ENCODE measurements around the gene CDC42SE2.

CDC42SE2 gene

GRCh38 chr5:131280417-131280816 lies 16.6 kb downstream of the CDC42SE2 start:
- no peak for DNase-seq

- no peak for DNase-seq
Observed at GRCh38 chr5:131281133-131281867, 17.4 kb downstream of the CDC42SE2 start.

DNA sequence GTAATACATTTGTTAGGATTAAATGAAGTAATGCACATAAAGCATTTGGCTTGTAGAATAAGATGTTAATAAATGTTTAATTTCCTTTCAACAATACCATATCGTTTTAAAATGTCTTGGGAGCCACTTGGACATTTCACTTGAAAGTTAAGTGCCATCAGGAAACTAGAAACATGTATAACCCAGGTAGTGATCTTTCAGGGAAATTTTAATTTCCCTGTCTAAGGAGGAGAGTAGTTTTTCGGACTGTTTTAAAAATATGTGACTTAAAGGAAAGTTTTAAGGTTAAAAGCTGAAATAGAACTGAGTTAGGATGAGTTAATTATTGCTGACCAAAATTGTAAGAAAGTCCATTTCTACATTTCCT lies 18.0 kb downstream of the CDC42SE2 start:
- no peak for DNase-seq

GRCh38 chr5:131282235-131282634 lies 18.4 kb downstream of the CDC42SE2 start:
- DNase-seq, result no peak

DNA sequence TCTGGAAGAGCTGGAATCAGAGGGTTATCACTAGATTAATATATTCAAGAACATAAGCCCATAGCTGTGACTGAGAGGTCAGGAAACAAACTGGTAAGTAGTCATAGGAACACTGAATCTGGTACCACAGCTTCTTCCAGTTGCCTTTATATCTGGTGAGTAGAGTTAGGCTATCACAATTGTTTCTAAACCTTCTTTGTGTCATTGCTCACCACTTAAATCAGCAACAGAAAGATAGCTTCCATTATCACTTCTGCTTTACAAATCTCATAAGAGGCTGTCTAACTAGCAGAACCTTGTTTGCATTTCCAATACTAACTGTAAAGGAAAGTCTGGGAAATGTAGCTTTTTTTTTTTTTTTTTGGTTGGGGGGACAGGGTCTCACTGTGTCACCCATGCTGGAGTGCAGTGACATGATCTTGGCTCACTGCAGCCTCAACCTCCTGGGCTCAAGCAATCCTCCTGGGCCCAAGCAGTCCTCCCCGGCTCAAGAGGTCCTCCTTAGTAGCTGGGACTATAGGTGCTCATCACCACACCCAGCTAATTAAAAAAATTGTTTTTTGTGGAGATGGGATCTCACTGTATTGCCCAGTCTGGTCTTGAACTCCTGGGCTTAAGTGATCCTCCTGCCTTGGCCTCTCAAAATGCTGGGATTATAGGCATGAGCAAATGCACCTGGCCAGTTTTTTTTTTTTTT lies 22.0 kb downstream of the CDC42SE2 start:
- no peak for DNase-seq

- no peak for DNase-seq
Observed at GRCh38 chr5:131286400-131286715, 22.5 kb downstream of the CDC42SE2 start.

DNA sequence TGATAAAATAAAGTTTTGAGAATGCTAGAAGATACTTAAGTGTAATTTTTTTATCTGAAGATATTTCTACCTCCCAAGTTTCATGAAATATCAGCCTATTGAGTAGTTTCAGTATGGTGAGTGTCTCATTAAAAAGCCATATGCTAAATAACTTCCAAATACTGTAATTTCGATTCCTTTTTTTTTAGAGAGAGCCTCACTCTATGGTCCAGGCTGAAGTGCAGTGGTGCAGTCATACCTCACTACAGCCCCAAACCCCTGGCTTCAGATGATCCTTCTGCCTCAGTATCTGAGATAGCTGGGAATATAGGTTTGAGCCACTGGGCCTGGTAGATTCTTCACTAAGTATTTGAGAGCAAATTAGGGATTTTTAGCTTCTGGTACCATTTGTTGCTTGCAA lies 24.5 kb downstream of the CDC42SE2 start:
- DNase-seq, result no peak

- DNase-seq, result no peak
Observed at GRCh38 chr5:131289738-131290137, 25.9 kb downstream of the CDC42SE2 start.

DNA sequence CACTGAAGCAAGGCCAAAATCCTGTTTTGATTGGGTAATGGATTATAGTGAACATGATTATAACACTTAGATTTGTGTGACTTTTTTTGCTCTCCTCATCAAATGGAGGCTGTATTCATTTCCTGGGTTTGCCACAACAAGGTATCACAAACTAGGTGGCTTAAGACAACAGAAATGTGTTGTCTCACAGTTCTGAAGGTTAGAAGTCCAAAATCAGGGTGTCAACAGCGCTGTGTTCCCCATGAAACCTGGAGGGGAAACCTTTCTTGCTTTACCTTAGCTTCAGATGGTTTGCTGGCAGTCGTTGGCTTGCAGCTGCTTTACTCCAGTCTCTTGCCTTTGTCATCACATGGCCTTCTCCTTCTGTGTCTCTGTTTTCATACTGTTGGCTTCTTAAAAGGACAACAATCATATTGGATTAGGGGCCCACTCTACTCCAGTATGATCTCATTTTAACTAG lies 32.4 kb downstream of the CDC42SE2 start:
- DNase-seq, result no peak

- no peak for DNase-seq
Observed at GRCh38 chr5:131297886-131298285, 34.0 kb downstream of the CDC42SE2 start.

GRCh38 chr5:131299465-131299864 lies 35.6 kb downstream of the CDC42SE2 start:
- no peak for DNase-seq

GRCh38 chr5:131302506-131302905 lies 38.7 kb downstream of the CDC42SE2 start:
- DNase-seq, result no peak

DNA sequence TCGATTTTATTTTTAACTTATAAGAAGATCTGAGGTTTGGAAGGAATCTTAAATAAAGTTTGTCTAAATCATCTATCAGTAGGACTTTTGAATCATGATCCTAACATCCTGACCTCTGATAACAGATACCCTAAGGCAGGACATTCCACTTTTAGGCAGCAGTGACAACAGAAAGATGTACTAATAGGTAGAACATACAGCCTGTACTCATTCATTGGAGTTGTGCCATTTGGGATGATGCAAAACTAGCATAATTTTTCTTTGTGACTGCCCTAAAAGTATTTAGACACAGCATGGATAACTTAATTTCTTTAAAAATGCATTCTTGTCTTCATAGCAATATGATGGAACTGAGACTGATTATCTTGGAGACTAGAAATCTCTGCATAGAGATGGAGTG lies 39.7 kb downstream of the CDC42SE2 start:
- DNase-seq, result no peak

DNA sequence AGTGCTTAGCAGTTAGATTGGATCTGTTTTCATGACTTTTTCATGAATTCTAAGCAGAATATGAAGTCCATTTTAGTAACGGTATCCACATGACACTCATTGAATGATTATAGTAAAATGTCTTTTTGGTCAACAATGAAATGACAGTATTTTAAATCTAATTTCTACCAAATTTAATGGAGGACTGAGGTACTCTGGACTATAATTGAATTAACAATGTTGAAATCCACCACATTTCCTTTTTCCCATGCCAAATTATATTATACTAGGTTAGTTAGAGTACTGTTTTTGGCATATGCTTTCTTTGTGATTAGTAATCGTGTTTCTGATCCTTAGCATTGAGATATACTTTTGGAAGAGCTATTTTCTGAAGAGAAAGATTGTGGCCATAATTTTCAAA lies 40.6 kb downstream of the CDC42SE2 start:
- no peak for DNase-seq

- DNase-seq, result no peak
Observed at GRCh38 chr5:131305138-131305689, 41.4 kb downstream of the CDC42SE2 start.

DNA sequence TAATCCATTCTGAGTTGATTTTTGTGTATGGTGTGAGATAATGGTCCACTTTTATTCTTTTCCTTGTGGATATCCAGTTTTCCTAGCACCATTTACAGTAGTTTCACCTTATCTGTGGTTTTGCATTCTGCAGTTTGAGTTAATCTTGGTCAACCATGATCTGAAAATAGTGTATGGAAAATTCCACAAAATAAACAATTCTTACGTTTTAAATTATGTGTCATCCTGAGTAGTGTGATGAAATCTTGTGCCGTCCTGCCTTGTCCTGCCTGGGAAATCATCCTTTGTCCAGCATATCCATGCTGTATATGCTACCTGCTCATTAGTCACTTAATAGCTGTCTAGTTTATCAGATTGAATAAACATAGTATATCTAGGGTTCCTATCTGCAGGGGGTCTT lies 42.1 kb downstream of the CDC42SE2 start:
- no peak for DNase-seq

DNA sequence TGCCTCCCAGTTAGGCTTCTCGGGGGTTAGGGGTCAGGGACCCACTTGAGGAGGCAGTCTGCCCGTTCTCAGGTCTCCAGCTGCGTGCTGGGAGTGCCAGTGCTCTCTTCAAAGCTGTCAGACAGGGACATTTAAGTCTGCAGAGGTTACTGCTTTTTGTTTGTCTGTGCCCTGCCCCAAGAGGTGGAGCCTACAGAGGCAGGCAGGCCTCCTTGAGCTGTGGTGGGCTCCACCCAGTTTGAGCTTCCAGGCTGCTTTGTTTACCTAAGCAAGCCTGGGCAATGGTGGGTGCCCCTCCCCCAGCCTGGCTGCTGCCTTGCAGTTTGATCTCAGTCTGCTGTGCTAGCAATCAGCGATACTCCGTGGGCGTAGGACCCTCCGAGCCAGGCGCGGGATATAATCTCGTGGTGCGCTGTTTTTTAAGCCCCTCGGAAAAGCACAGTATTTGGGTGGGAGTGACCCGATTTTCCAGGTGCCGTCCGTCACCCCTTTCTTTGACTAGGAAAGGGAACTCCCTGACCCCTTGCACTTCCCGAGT lies 48.5 kb downstream of the CDC42SE2 start:
- peak; percentile 10 for DNase-seq

DNA sequence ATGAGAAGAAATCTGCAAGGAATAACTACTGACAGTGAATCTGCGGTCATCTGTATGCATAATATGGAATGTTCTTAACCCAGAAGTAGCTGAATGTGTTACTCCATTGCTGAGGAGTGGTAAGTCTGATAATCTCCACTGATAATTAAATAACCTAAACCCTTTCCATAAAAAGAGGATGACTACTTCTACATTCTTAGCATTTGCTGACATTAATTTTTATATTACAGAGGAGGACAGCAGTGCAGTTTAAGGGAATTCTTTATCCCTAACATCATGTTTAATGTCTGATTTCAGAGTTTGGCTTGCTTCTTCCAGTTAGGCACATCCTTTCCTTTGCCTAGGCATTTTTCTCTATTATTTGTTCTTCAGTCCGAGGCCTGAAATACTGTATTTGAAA lies 52.2 kb downstream of the CDC42SE2 start:
- no peak for DNase-seq

- no peak for DNase-seq
Observed at GRCh38 chr5:131316822-131317221, 53.0 kb downstream of the CDC42SE2 start.

- DNase-seq, result no peak
Observed at GRCh38 chr5:131318455-131318854, 54.6 kb downstream of the CDC42SE2 start.

DNA sequence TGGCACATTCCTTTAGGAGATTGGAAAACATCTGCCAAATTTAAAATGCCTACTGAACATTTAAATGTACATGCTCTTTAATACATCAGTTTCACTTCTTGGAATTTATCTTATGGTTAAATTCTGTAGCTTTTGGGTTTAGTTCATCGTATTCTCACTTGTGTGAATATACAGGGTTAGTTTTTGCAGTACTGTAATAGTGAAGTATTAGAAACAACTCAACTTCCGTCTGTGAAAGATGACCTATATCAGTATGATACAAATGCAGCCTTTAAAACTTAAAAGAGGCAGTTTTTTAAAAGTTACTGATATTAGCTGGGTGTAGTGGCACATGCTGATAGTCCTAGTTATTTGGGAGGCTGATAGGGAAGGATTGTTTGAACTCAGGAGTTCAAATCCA lies 57.2 kb downstream of the CDC42SE2 start:
- no peak for DNase-seq

- no peak for DNase-seq
Observed at GRCh38 chr5:131322926-131323325, 59.1 kb downstream of the CDC42SE2 start.

- no peak for DNase-seq
Observed at GRCh38 chr5:131323378-131323777, 59.5 kb downstream of the CDC42SE2 start.

- no peak for DNase-seq
Observed at GRCh38 chr5:131324303-131324702, 60.5 kb downstream of the CDC42SE2 start.

Measured in NCI-H345 (cell line).